ENCODE results near the gene FBXL14.

Gene FBXL14

GRCh38 chr12:1533205-1533601 lies 61.2 kb downstream of the FBXL14 start:
- no peak for DNase-seq

GRCh38 chr12:1532375-1533165 lies 61.8 kb downstream of the FBXL14 start:
- DNase-seq: no peak

- DNase-seq: no peak
Observed at GRCh38 chr12:1531654-1532374, 62.6 kb downstream of the FBXL14 start.

GRCh38 chr12:1531153-1531653 lies 63.2 kb downstream of the FBXL14 start:
- no peak for DNase-seq

- no peak for DNase-seq
Observed at GRCh38 chr12:1530592-1531152, 63.7 kb downstream of the FBXL14 start.

- DNase-seq: no peak
Observed at GRCh38 chr12:1529862-1530591, 64.4 kb downstream of the FBXL14 start.

- DNase-seq: no peak
Observed at GRCh38 chr12:1529228-1529861, 65.0 kb downstream of the FBXL14 start.

GRCh38 chr12:1528791-1529190 lies 65.6 kb downstream of the FBXL14 start:
- no peak for DNase-seq

GRCh38 chr12:1527789-1528188 lies 66.6 kb downstream of the FBXL14 start:
- no peak for DNase-seq

- no peak for DNase-seq
Observed at GRCh38 chr12:1525858-1526257, 68.5 kb downstream of the FBXL14 start.

GRCh38 chr12:1523558-1524050 lies 70.8 kb downstream of the FBXL14 start:
- no peak for DNase-seq

- no peak for DNase-seq
Observed at GRCh38 chr12:1523046-1523445, 71.3 kb downstream of the FBXL14 start.

- no peak for DNase-seq
Observed at GRCh38 chr12:1519642-1520041, 74.7 kb downstream of the FBXL14 start.

- DNase-seq: peak; percentile 64
Observed at GRCh38 chr12:1518591-1519516, 75.5 kb downstream of the FBXL14 start.

GRCh38 chr12:1517734-1518525 lies 76.5 kb downstream of the FBXL14 start:
- DNase-seq: no peak

GRCh38 chr12:1517007-1517406 lies 77.4 kb downstream of the FBXL14 start:
- DNase-seq: peak; percentile 24
